ENCODE data around the gene RPIA. TPM values are rescaled to one million over a fixed set of nuclear protein-coding genes. Genes with fewer than 3 reads are reported as not detected.

The RPIA gene
- total and polyA plus RNA-seq, 9 of the 15 experiments (the other 6 are each of a cell fraction or from before 2014, with no cell fraction given), result 7.8 to 41.2 (median 25.8) TPM

DNA sequence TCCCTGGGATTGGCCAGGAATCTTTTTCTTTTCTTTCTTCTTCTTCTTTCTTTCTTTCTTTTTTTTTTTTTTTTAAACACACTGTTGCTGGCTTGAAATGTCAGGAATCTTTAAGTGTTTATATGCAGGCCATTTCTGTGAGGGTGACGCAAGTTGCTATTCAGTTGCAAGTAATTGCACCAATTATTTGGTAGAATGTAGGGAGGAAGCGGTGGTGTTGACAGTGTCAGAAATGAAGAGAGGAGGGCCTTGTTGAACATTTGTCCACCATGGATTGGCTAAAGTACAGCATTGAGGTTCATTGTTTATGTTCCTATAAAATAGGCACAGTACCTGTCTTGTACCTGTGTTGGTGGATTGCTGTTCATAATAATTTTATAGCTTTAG is 6.5 kb downstream of the RPIA start (continued):
- TF ChIP-seq, protein P1, sequence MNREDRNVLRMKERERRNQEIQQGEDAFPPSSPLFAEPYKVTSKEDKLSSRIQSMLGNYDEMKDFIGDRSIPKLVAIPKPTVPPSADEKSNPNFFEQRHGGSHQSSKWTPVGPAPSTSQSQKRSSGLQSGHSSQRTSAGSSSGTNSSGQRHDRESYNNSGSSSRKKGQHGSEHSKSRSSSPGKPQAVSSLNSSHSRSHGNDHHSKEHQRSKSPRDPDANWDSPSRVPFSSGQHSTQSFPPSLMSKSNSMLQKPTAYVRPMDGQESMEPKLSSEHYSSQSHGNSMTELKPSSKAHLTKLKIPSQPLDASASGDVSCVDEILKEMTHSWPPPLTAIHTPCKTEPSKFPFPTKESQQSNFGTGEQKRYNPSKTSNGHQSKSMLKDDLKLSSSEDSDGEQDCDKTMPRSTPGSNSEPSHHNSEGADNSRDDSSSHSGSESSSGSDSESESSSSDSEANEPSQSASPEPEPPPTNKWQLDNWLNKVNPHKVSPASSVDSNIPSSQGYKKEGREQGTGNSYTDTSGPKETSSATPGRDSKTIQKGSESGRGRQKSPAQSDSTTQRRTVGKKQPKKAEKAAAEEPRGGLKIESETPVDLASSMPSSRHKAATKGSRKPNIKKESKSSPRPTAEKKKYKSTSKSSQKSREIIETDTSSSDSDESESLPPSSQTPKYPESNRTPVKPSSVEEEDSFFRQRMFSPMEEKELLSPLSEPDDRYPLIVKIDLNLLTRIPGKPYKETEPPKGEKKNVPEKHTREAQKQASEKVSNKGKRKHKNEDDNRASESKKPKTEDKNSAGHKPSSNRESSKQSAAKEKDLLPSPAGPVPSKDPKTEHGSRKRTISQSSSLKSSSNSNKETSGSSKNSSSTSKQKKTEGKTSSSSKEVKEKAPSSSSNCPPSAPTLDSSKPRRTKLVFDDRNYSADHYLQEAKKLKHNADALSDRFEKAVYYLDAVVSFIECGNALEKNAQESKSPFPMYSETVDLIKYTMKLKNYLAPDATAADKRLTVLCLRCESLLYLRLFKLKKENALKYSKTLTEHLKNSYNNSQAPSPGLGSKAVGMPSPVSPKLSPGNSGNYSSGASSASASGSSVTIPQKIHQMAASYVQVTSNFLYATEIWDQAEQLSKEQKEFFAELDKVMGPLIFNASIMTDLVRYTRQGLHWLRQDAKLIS (CRISPR knock-in tag; IDR thresholded peaks at IDR 0.05), result no peak
- TF ChIP-seq ZNF586 (CRISPR knock-in tag; conservative IDR thresholded peaks at IDR 0.05), result no peak
- TF ChIP-seq MYBL2 (IDR thresholded peaks at IDR 0.05; ENCODE audit: low read depth), result no peak
- no peak for TF ChIP-seq MYBL2 (CRISPR knock-in tag; IDR thresholded peaks at IDR 0.05; ENCODE audit: borderline replicate concordance)

DNA sequence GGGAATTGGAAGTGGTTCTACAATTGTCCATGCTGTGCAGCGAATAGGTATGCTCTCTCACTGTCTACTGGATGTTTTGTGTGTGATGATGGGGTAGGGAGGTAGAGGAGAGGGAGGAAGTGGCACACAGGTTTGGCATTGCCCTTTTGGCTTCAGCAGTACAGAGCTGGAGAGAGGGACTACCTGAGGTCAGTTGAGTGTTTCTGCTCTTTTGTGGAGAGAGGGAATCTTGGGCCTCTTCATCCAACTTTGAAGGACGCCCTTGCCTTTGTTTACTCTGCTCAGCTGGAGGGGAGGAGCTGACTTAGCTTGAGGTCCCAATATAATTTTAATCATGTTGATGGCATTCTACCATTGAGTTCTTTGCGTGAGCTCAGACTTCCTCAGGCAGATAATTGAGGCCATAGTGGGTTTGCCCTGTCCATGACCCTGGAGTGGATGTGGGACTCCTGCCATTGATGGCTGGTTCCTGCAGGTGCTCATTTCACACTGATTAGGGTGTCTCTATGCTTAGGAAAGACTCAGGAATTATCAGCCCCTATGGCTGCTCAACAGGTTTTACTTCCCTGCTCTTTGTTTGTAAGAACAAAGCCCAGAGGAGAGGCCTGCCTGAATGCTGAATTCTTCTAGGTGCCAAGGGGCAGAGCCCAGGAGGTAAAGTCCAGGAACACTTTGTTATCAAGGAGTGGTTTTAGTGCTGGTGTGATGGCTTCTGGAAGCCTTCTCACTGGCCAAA is 7.2 kb downstream of the RPIA start:
- in situ Hi-C loops (cut with MboI), result no loop called here
- 97% methylated on average over 3 of the region's 3 CpGs for WGBS (ENCODE audit: insufficient coverage, low coverage, missing lambda C conversion rate)
- intact Hi-C loops (cut with micrococcal nuclease), result loop anchor here (10.0 kb wide), 1 partner anchor 444 kb away; no protein-coding TSS in a partner anchor
- Histone ChIP-seq H3K4me3 (no peak overlapping the region), H3K9ac (ENCODE audit: insufficient read depth in 1 of 2, low read depth in 2 of 2, low read length in 2 of 2) (no peak overlapping the region), H3K9me3 (replicated peaks; ENCODE audit: control insufficient read depth, insufficient read depth, low read depth, low read length) (peaks cover 4% of the 10 kb centered on the region), H3K4me2 (ENCODE audit: insufficient read depth, low read length) (no peak overlapping the region), H3K27me3 (ENCODE audit: control insufficient read depth in 2 of 2, insufficient read depth in 2 of 2, low read length in 2 of 2) (no peaks in the 10 kb centered on the region), H3K9me1 (ENCODE audit: control insufficient read depth, insufficient read depth, low read length) (no peaks in the 10 kb centered on the region), H3K27ac (ENCODE audit: extremely low read depth, low read depth, low read length) (no peak overlapping the region), H3K4me1 (replicated peaks in 1 of 2; ENCODE audit: control insufficient read depth in 2 of 2, insufficient read depth in 2 of 2, low read length in 2 of 2) (no peaks in the 10 kb centered on the region; a peak in 2 of 5 replicates), H3K79me2 (ENCODE audit: control insufficient read depth, insufficient read depth, low read length) (peaks cover 52% of the 10 kb centered on the region), H2AFZ (ENCODE audit: low read depth, low read length) (no peak overlapping the region), H4K20me1 (replicated peaks; ENCODE audit: control insufficient read depth, insufficient read depth, low read length) (no peaks in the 10 kb centered on the region; the same call in 1 of the 2 replicates), H3K36me3 (ENCODE audit: control insufficient read depth, insufficient read depth, low read length) (peaks cover 52% of the 10 kb centered on the region)
- ChIA-PET CTCF (ENCODE audit: low intra/inter-chr PET ratio) (no interaction called here), POLR2A (interaction anchor here (1.9 kb wide), 1 partner anchor 12 kb away, joined by 8 read pairs; no protein-coding TSS in a partner anchor)
- ATAC-seq (no peak), FAIRE-seq (no peak), DNase-seq (ENCODE audit: extremely low read depth in 1 of 4, low spot score in 3 of 4) (no peak)
- BruUV-seq (replicated peaks), result no TSS peak
- no peak for TF ChIP-seq RBM14 (IDR thresholded peaks at IDR 0.05; ENCODE audit: borderline replicate concordance, insufficient read depth, low read depth, low read length)
- TF ChIP-seq MIER1 (IDR thresholded peaks at IDR 0.05; ENCODE audit: low read depth), result no peak
- no peak for TF ChIP-seq COPS2 (conservative IDR thresholded peaks at IDR 0.05)
- TF ChIP-seq PHF8 (IDR thresholded peaks at IDR 0.05; ENCODE audit: borderline replicate concordance, low read length), result no peak
- TF ChIP-seq ZSCAN29 (IDR thresholded peaks at IDR 0.05), result no peak
- no peak for TF ChIP-seq GATA2 (CRISPR knock-in tag; IDR thresholded peaks at IDR 0.05)
- TF ChIP-seq ZNF699 (CRISPR knock-in tag; IDR thresholded peaks at IDR 0.05; ENCODE audit: insufficient replicate concordance), result no peak
- no peak for TF ChIP-seq ZNF584 (CRISPR knock-in tag; IDR thresholded peaks at IDR 0.05; ENCODE audit: low read depth)
- no peak for TF ChIP-seq FOXP1 (CRISPR knock-in tag; IDR thresholded peaks at IDR 0.05)
- no peak for TF ChIP-seq SP2 (IDR thresholded peaks at IDR 0.05; ENCODE audit: extremely low read depth, low read depth, low read length, poor library complexity, severe bottlenecking)
- TF ChIP-seq, protein P2, sequence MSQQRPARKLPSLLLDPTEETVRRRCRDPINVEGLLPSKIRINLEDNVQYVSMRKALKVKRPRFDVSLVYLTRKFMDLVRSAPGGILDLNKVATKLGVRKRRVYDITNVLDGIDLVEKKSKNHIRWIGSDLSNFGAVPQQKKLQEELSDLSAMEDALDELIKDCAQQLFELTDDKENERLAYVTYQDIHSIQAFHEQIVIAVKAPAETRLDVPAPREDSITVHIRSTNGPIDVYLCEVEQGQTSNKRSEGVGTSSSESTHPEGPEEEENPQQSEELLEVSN (IDR thresholded peaks at IDR 0.05; ENCODE audit: borderline replicate concordance in 1 of 2, extremely low read depth in 1 of 2, insufficient read depth in 1 of 2, insufficient read length in 1 of 2, low read depth in 1 of 2, low read length in 1 of 2, poor library complexity in 1 of 2, severe bottlenecking in 1 of 2), result no peak
- no peak for TF ChIP-seq TCF7 (IDR thresholded peaks at IDR 0.05; ENCODE audit: borderline replicate concordance)
